Gastroesophageal sphincter (tissue), 4 donors: ENCODE results near the gene WASF1. TPM values are rescaled to one million over a fixed set of nuclear protein-coding genes. Genes with fewer than 3 reads are reported as not detected.
"Not testable (repeated sequence)": the region's sequence is repeated elsewhere in the genome, so short reads cannot be mapped to it uniquely, and the experiment has no call there.

Experiments
- ATAC-seq: fragments of 150-250 bp; one replicate; pipeline ENCODE4 v1.9.1; 2016; ENCODE audit warnings: mild to moderate bottlenecking, moderate library complexity
- H3K27ac ChIP-seq, 4 donors: fragments of 200-600 bp; sonication (generic) in 3 of 4; 1 replicate in 3 of 4; 2 replicates in 1 of 4; pipeline ENCODE4 v1.5.1; 2016 to 2019
- H3K27me3 ChIP-seq: fragments of 200-600 bp; sonication (generic); one replicate; pipeline ENCODE4 v1.5.1; 2019
- H3K36me3 ChIP-seq, 2 donors: fragments of 200-600 bp; sonication (generic); one replicate each; pipeline ENCODE4 v1.5.1; 2019; ENCODE audit warnings: control low read depth in 1 of 2
- H3K4me1 ChIP-seq, 3 donors: fragments of 200-600 bp; sonication (generic); 1 replicate in 2 of 3; 2 replicates in 1 of 3; pipeline ENCODE4 v1.5.1; 2016 to 2019; ENCODE audit warnings: control low read depth in 2 of 3
- H3K4me3 ChIP-seq, 2 donors: fragments of 200-600 bp; sonication (generic); one replicate each; pipeline ENCODE4 v1.5.1; 2019; ENCODE audit warnings: mild to moderate bottlenecking in 1 of 2, moderate library complexity in 1 of 2
- H3K9me3 ChIP-seq, 3 donors: fragments of 200-600 bp; sonication (generic); one replicate each; pipeline ENCODE4 v1.5.1; 2017 to 2019; ENCODE audit warnings: control low read depth in 2 of 3
- CTCF ChIP-seq, 4 experiments: fragments of 200-600 bp in 2 of 4; fragments of 450-650 bp in 2 of 4; sonication (generic) in 1 of 4; IDR thresholded peaks; one replicate each; pipeline ENCODE4 v1.5.1; 2017 to 2019; ENCODE audit warnings: antibody characterized with exemption in 4 of 4, mild to moderate bottlenecking in 2 of 4, moderate library complexity in 2 of 4
- EP300 ChIP-seq: sonication (generic); formaldehyde crosslinking; IDR thresholded peaks from one replicate; pipeline ENCODE4 v1.6.1; 2017; ENCODE audit warnings: antibody characterized with exemption, mild to moderate bottlenecking
- POLR2A ChIP-seq, 2 donors: fragments of 450-650 bp; IDR thresholded peaks; one replicate each; pipeline ENCODE4 v1.6.1; 2017; ENCODE audit warnings: antibody characterized with exemption in 2 of 2, mild to moderate bottlenecking in 2 of 2, moderate library complexity in 1 of 2
- POLR2AphosphoS5 ChIP-seq: sonication (generic); formaldehyde crosslinking; IDR thresholded peaks from one replicate; pipeline ENCODE4 v1.6.1; 2017; ENCODE audit warnings: antibody characterized with exemption
- WGBS, 2 donors: methylation state at CpG; one replicate each; pipeline ENCODE4 v1.1.5; 2018; ENCODE audit warnings: low coverage in 1 of 2; 5-methylcytosine and 5-hydroxymethylcytosine counted together
- total RNA-seq, 4 donors: library from RNA; depleted of rRNA; stranded (reverse); fragments of >200 nt; gene quantifications; one replicate each; pipeline ENCODE4 v1.1.0, GENCODE V29; 2016

The WASF1 gene
- total RNA-seq, 4 donors from 2014 or later = 11.8 to 27.7 (median 24.5) TPM

GRCh38 chr6:110083875-110084585 lies 95.4 kb downstream of the WASF1 start:
- Histone ChIP-seq H3K4me3 (no peak overlapping the region), H3K27ac (no peak overlapping the region), H3K27me3 (no peaks in the 10 kb centered on the region), H3K36me3 (no peaks in the 10 kb centered on the region), H3K4me1 (no peaks in the 10 kb centered on the region), H3K9me3 (no peaks in the 10 kb centered on the region)
- TF ChIP-seq EP300 (no peak), CTCF (IDR thresholded peaks at IDR 0.05) (no peak), POLR2AphosphoS5 (no peak), POLR2A (IDR thresholded peaks at IDR 0.05) (no peak)
- WGBS, 2 donors = 92 to 100% methylated on average over 1 of the region's 1 CpG
- ATAC-seq = no peak

GRCh38 chr6:110075406-110075805 lies 104.1 kb downstream of the WASF1 start:
- TF ChIP-seq POLR2AphosphoS5 (no peak), CTCF (IDR thresholded peaks at IDR 0.05) (no peak), EP300 (no peak), POLR2A (IDR thresholded peaks at IDR 0.05) (no peak)
- Histone ChIP-seq H3K27me3 (peaks cover 14% of the 10 kb centered on the region), H3K36me3 (no peaks in the 10 kb centered on the region), H3K4me3 (no peak overlapping the region), H3K27ac (no peak overlapping the region), H3K4me1 (no peaks in the 10 kb centered on the region), H3K9me3 (no peaks in the 10 kb centered on the region)
- 67 to 69% methylated on average over 1 of the region's 1 CpG for WGBS, 2 donors
- no peak for ATAC-seq

GRCh38 chr6:110073474-110073873 lies 106.0 kb downstream of the WASF1 start:
- not testable (repeated sequence) for H3K36me3 ChIP-seq, ATAC-seq, H3K4me1 ChIP-seq

GRCh38 chr6:110068592-110068967 lies 110.9 kb downstream of the WASF1 start:
- no peak for ATAC-seq
- 70 to 71% methylated on average over 8 of the region's 8 CpGs for WGBS, 2 donors
- H3K9me3 ChIP-seq = no peaks in the 10 kb centered on the region
- H3K27me3 ChIP-seq = peaks cover 14% of the 10 kb centered on the region
- no peak overlapping the region for H3K27ac ChIP-seq
- H3K36me3 ChIP-seq = no peaks in the 10 kb centered on the region
- peaks cover 0 to 13% (median 0%) of the 10 kb centered on the region in 3 donors for H3K4me1 ChIP-seq
- TF ChIP-seq POLR2A (IDR thresholded peaks at IDR 0.05) = no peak
- TF ChIP-seq EP300 = no peak
- no peak for TF ChIP-seq CTCF (IDR thresholded peaks at IDR 0.05)
- no peak for TF ChIP-seq POLR2AphosphoS5
- no peak overlapping the region for H3K4me3 ChIP-seq

More at GRCh38 chr6:110073474-110073873, 106.0 kb downstream of the WASF1 start:
- not testable (repeated sequence) for H3K27ac ChIP-seq, H3K4me3 ChIP-seq, H3K9me3 ChIP-seq
- peaks cover 14% of the 10 kb centered on the region for H3K27me3 ChIP-seq

GRCh38 chr6:110067837-110068591 lies 111.5 kb downstream of the WASF1 start:
- Histone ChIP-seq H3K4me3 (no peak overlapping the region), H3K4me1 (peaks cover 0 to 13% (median 0%) of the 10 kb centered on the region in 3 donors), H3K27ac (no peak overlapping the region), H3K9me3 (no peaks in the 10 kb centered on the region), H3K36me3 (no peaks in the 10 kb centered on the region), H3K27me3 (peaks cover 15% of the 10 kb centered on the region)
- WGBS, 2 donors = 34 to 41% methylated on average over 5 to 6 of the region's 6 CpGs
- TF ChIP-seq POLR2AphosphoS5 (no peak), CTCF (IDR thresholded peaks at IDR 0.05) (no peak), POLR2A (IDR thresholded peaks at IDR 0.05) (no peak), EP300 (no peak)
- no peak for ATAC-seq
